H1 (cell line): ENCODE measurements around the gene TRMT10B. TPM values are rescaled to one million over a fixed set of nuclear protein-coding genes. Genes with fewer than 3 reads are reported as not detected.
"Not testable (repeated sequence)": the region's sequence is repeated elsewhere in the genome, so short reads cannot be mapped to it uniquely, and the experiment has no call there.

Experiments
- CTCF ChIA-PET: fragments of 300-600 bp; sonication (Branson Sonifier 250); formaldehyde crosslinking; loops from one replicate; lab custom pipeline; 2021; ENCODE audit not compliant: partially characterized antibody; lab: Charles Lee
- POLR2A ChIA-PET: fragments of 300-600 bp; sonication (Branson Sonifier 250); formaldehyde crosslinking; loops from one replicate; lab custom pipeline; 2021; ENCODE audit warnings: inconsistent platforms; ENCODE audit not compliant: partially characterized antibody; lab: Charles Lee
- DNase-seq, 2 experiments: peaks; one replicate each; pipeline versions ENCODE4 v3.0.0 to v3.0.0-alpha.2; 2010 to 2022; ENCODE audit warnings: low spot score in 2 of 2, low read depth in 1 of 2, mixed read lengths in 1 of 2
- FAIRE-seq: peaks from 2 replicates; lab custom pipeline; 2011; peaks lifted over from hg19 to GRCh38; lab: Jason Lieb, UNC
- H2AFZ ChIP-seq: 2 replicates; pipeline ENCODE4 v1.8.1; 2012; ENCODE audit warnings: low read length, inconsistent platforms
- H2AK5ac ChIP-seq: 2 replicates; pipeline ENCODE4 v1.6.1; 2013; ENCODE audit warnings: low read depth, low read length
- H2BK120ac ChIP-seq: replicated peaks from 2 replicates; pipeline ENCODE3; 2013; ENCODE audit warnings: low read depth, low read length, inconsistent platforms
- H2BK12ac ChIP-seq: 2 replicates; pipeline ENCODE4 v1.6.1; 2013; ENCODE audit warnings: low read depth, low read length
- H2BK15ac ChIP-seq: 2 replicates; pipeline ENCODE4 v1.6.1; 2013; ENCODE audit warnings: low read length
- H2BK20ac ChIP-seq: 2 replicates; pipeline ENCODE4 v1.6.1; 2013; ENCODE audit warnings: low read length
- H2BK5ac ChIP-seq: 2 replicates; pipeline ENCODE4 v1.6.1; 2013; ENCODE audit warnings: low read depth, low read length
- H3K14ac ChIP-seq: 2 replicates; pipeline ENCODE4 v1.6.1; 2013; ENCODE audit warnings: inconsistent platforms; ENCODE audit not compliant: insufficient read length
- H3K18ac ChIP-seq: 2 replicates; pipeline ENCODE4 v1.6.1; 2013; ENCODE audit warnings: low read length; ENCODE audit errors: extremely low read depth
- H3K23ac ChIP-seq: 2 replicates; pipeline ENCODE4 v1.6.1; 2013; ENCODE audit warnings: inconsistent platforms; ENCODE audit not compliant: insufficient read length
- H3K23me2 ChIP-seq: 2 replicates; pipeline ENCODE4 v1.6.1; 2013; ENCODE audit warnings: low read depth, low read length
- H3K27ac ChIP-seq: 2 replicates; pipeline ENCODE4 v1.6.1; 2011; ENCODE audit warnings: low read depth, low read length, inconsistent platforms
- H3K27me3 ChIP-seq, 4 experiments: replicated peaks in 1 of 4; 1 replicate in 1 of 4; 2 replicates in 3 of 4; pipeline versions ENCODE4 v1.6.1 to v1.8.1; 2011 to 2013; ENCODE audit warnings: low read length in 3 of 4, mild to moderate bottlenecking in 3 of 4, inconsistent platforms in 2 of 4, mixed read lengths in 2 of 4, moderate library complexity in 1 of 4; ENCODE audit not compliant: control insufficient read depth in 3 of 4, insufficient read depth in 3 of 4; ENCODE audit errors: extremely low read depth in 1 of 4
- H3K36me3 ChIP-seq, 4 experiments: 2 replicates each; pipeline versions ENCODE4 v1.6.1 to v1.8.1; 2011 to 2013; ENCODE audit warnings: mild to moderate bottlenecking in 4 of 4, low read length in 3 of 4, moderate library complexity in 2 of 4, control low read depth in 1 of 4, inconsistent platforms in 1 of 4; ENCODE audit not compliant: insufficient read depth in 4 of 4, control insufficient read depth in 2 of 4
- H3K4ac ChIP-seq: replicated peaks from 2 replicates; pipeline ENCODE3; 2013; ENCODE audit warnings: low read length, low read depth, mixed read lengths, inconsistent platforms; ENCODE audit not compliant: insufficient read length
- H3K4me1 ChIP-seq, 4 experiments: replicated peaks in 1 of 4; 1 replicate in 1 of 4; 2 replicates in 3 of 4; pipeline versions ENCODE4 v1.6.1 to v1.8.1; 2011 to 2013; ENCODE audit warnings: low read length in 3 of 4, inconsistent platforms in 2 of 4, mixed read lengths in 1 of 4; ENCODE audit not compliant: insufficient read depth in 4 of 4, control insufficient read depth in 3 of 4
- H3K4me2 ChIP-seq, 2 experiments: 2 replicates each; pipeline versions ENCODE4 v1.6.1 to v1.8.1; 2011 to 2013; ENCODE audit warnings: low read depth in 2 of 2, low read length in 2 of 2, control low read depth in 1 of 2, inconsistent platforms in 1 of 2, mild to moderate bottlenecking in 1 of 2; ENCODE audit not compliant: insufficient read depth in 1 of 2
- H3K4me3 ChIP-seq, 4 experiments: fragments of 200-600, 300-600 bp in 1 of 4; sonication (generic), shearing (Covaris generic), sonication (Bioruptor Twin) in 1 of 4; 2 replicates each; pipeline versions ENCODE4 v1.5.1 to v1.8.1; 2011 to 2016; ENCODE audit warnings: low read length in 4 of 4, low read depth in 3 of 4, control low read depth in 2 of 4, inconsistent platforms in 2 of 4, mild to moderate bottlenecking in 2 of 4, mixed read lengths in 1 of 4, moderate library complexity in 1 of 4; ENCODE audit not compliant: insufficient read depth in 2 of 4; ENCODE audit errors: extremely low read depth in 1 of 4
- H3K56ac ChIP-seq: replicated peaks from 2 replicates; pipeline ENCODE3; 2013; ENCODE audit warnings: low read depth, mild to moderate bottlenecking, mixed read lengths, low read length, inconsistent platforms; ENCODE audit not compliant: insufficient read length
- H3K79me1 ChIP-seq: 2 replicates; pipeline ENCODE4 v1.6.1; 2013; ENCODE audit warnings: low read depth, low read length, control low read depth
- H3K79me2 ChIP-seq, 2 experiments: 2 replicates each; pipeline versions ENCODE4 v1.6.1 to v1.8.1; 2012 to 2013; ENCODE audit warnings: low read length in 2 of 2, mild to moderate bottlenecking in 2 of 2, inconsistent platforms in 1 of 2; ENCODE audit not compliant: insufficient read depth in 2 of 2, control insufficient read depth in 1 of 2
- H3K9ac ChIP-seq, 4 experiments: replicated peaks in 1 of 4; 1 replicate in 1 of 4; 2 replicates in 3 of 4; pipeline versions ENCODE4 v1.6.1 to v1.8.1; 2011 to 2013; ENCODE audit warnings: low read depth in 3 of 4, low read length in 3 of 4, control low read depth in 2 of 4, mild to moderate bottlenecking in 2 of 4, moderate library complexity in 2 of 4, inconsistent platforms in 1 of 4; ENCODE audit errors: extremely low read depth in 1 of 4
- H3K9me3 ChIP-seq, 2 experiments: 2 replicates each; pipeline versions ENCODE4 v1.6.1 to v1.8.1; 2012 to 2013; ENCODE audit warnings: mild to moderate bottlenecking in 2 of 2, moderate library complexity in 2 of 2, control low read depth in 1 of 2, inconsistent platforms in 1 of 2, low read depth in 1 of 2, low read length in 1 of 2, mixed read lengths in 1 of 2; ENCODE audit not compliant: insufficient read depth in 2 of 2
- H4K20me1 ChIP-seq, 2 experiments: replicated peaks in 1 of 2; 2 replicates each; pipeline versions ENCODE3 to v1.8.1; 2011 to 2013; ENCODE audit warnings: inconsistent platforms in 2 of 2, low read length in 2 of 2, mild to moderate bottlenecking in 1 of 2; ENCODE audit not compliant: insufficient read depth in 2 of 2, control insufficient read depth in 1 of 2
- H4K5ac ChIP-seq: 2 replicates; pipeline ENCODE4 v1.6.1; 2013; ENCODE audit warnings: low read length, low read depth, mixed read lengths, inconsistent platforms; ENCODE audit not compliant: insufficient read length
- H4K8ac ChIP-seq: 2 replicates; pipeline ENCODE4 v1.8.0; 2013; ENCODE audit warnings: mild to moderate bottlenecking, moderate library complexity, low read length, inconsistent platforms; ENCODE audit not compliant: insufficient read depth; ENCODE audit errors: extremely low read depth
- H4K91ac ChIP-seq: replicated peaks from 2 replicates; pipeline ENCODE3; 2013; ENCODE audit warnings: low read length, mixed read lengths, inconsistent platforms; ENCODE audit not compliant: insufficient read length
- WGBS, 2 experiments: shearing (Covaris generic) in 1 of 2; methylation state at CpG; one replicate each; pipeline versions ENCODE4 v1.1.6 to v1.1.7; 2013 to 2015; ENCODE audit warnings: low lambda C conversion rate in 2 of 2, mixed read lengths in 2 of 2, inconsistent platforms in 1 of 2, low coverage in 1 of 2, missing lambda C conversion rate in 1 of 2; ENCODE audit not compliant: insufficient replicate concordance in 2 of 2, insufficient coverage in 1 of 2, insufficient read length in 1 of 2; ENCODE audit errors: extremely low coverage in 1 of 2, missing lambda C conversion rate in 1 of 2; 5-methylcytosine and 5-hydroxymethylcytosine counted together
- polyA plus RNA-seq, 7 experiments: library from polyadenylated mRNA; depleted of rRNA in 3 of 7; stranded (reverse) in 5 of 7; unstranded in 2 of 7; fragments of >200 nt in 5 of 7; fragments of 200-250 nt in 2 of 7; gene quantifications; 1 replicate in 5 of 7; 2 replicates in 1 of 7; 4 replicates in 1 of 7; pipeline versions ENCODE4 v1.2.1 to v1.2.3, GENCODE V29; 2011 to 2013; ENCODE audit warnings: missing spikeins in 2 of 7, mixed read lengths in 2 of 7
- total RNA-seq: library from RNA; stranded (reverse); fragmentation: NEBNext Ultra II Directional; extraction: Animal tissue kit (Norgen Biotek cat#: 25700); gene quantifications from 2 replicates; pipeline ENCODE4 v1.2.1, GENCODE V29; 2021

The TRMT10B gene
- total and polyA plus RNA-seq, 2 of the 8 experiments (the other 6 are each of a cell fraction or from before 2014, with no cell fraction given): 2.4 to 4.5 TPM

GRCh38 chr9:37825174-37825573, 71.6 kb downstream of the TRMT10B start:
- H3K56ac ChIP-seq, H2AFZ ChIP-seq, H3K4me2 ChIP-seq, H2AK5ac ChIP-seq, H3K27ac ChIP-seq, H2BK20ac ChIP-seq, H4K91ac ChIP-seq, H4K8ac ChIP-seq, H2BK120ac ChIP-seq, H3K18ac ChIP-seq, H3K9me3 ChIP-seq, H3K4ac ChIP-seq, H3K4me3 ChIP-seq, CTCF ChIA-PET, H3K27me3 ChIP-seq, H2BK12ac ChIP-seq, H3K79me2 ChIP-seq, H3K4me1 ChIP-seq, H4K5ac ChIP-seq, H4K20me1 ChIP-seq, FAIRE-seq, H2BK5ac ChIP-seq, H3K79me1 ChIP-seq, H3K23me2 ChIP-seq, H3K23ac ChIP-seq, H2BK15ac ChIP-seq, H3K14ac ChIP-seq, DNase-seq, POLR2A ChIA-PET, H3K9ac ChIP-seq, H3K36me3 ChIP-seq: not testable (repeated sequence)
- 97% methylated on average over 2 of the region's 2 CpGs; no CpG with 5 or more reads in 1 of the 2 experiments for WGBS, 2 experiments
